ENCODE measurements around the gene MEIOSIN. TPM values are rescaled to one million over a fixed set of nuclear protein-coding genes. Genes with fewer than 3 reads are reported as not detected.

The MEIOSIN gene
- total and polyA plus RNA-seq, 2 of the 4 experiments (the other 2 are of a cell fraction): not detected

DNA sequence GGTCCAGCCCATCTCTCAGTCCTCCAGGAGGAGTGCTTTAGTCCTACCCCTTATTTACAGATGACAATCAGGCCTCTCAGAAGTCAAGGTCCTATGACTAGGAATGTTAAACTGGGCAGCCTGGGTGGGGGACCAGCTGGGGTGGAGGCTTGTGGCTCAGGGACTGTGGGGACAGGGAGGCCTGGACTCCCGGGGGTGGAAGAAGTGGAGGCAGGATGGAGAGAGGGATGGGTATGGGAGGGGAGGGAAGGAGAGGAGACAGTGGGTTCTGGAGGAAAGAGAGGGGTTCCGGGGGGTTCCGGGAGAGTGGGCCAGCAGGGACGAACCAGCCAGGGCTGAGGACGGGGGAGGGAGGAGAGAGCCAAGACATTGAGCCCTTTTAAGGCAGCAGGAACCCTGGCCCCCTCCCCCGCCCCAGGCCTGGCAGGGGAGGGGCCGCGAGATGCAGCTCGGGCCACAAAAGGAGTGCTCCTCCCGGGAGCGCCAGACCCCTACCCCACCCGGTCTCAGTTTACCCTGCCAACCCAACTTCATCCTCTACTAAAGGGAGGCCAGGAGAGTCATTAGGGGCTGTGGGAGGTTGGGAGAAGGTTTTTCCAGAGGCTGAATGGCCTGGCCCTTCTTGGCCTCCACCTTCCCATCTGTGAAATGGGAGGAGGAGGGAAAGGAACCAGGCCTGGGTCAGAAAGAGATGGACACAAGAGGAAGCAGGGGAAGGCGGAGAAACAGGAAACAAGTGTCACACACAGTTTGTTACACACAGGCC, 47.4 kb downstream of the MEIOSIN start:
- no peak for ATAC-seq (ENCODE audit: low read depth)
- H3K9me3 ChIP-seq (ENCODE audit: control insufficient read depth, insufficient read depth, low read length): no peaks in the 10 kb centered on the region
- no peak overlapping the region for H2BK5ac ChIP-seq (ENCODE audit: low read depth, low read length, poor library complexity, severe bottlenecking)
- H3K79me1 ChIP-seq (ENCODE audit: low read depth in 1 of 2, low read length in 2 of 2): peaks cover 31 to 77% of the 10 kb centered on the region in 2 experiments
- H2AK5ac ChIP-seq (ENCODE audit: low read depth, low read length): peak overlapping the region; percentile 77; the same call in 1 of the 2 replicates
- peak overlapping the region; percentile 64 for H3K9ac ChIP-seq (ENCODE audit: low read depth, low read length)
- peaks cover 19% of the 10 kb centered on the region for H3K9me1 ChIP-seq (ENCODE audit: insufficient read depth, low read length)
- ChIA-PET CTCF (no interaction called here), POLR2A (ENCODE audit: unreplicated experiment) (no interaction called here)
- no peak overlapping the region; the same call in 1 of the 2 replicates for H3K27ac ChIP-seq (ENCODE audit: insufficient read depth, low read length)
- H3K14ac ChIP-seq (replicated peaks; ENCODE audit: low read depth, low read length): peak overlapping the region; percentile 86; the same call in 1 of the 2 replicates
- no peak overlapping the region for H2AFZ ChIP-seq (replicated peaks; ENCODE audit: low read length, poor library complexity)
- no peaks in the 10 kb centered on the region for H3K27me3 ChIP-seq (ENCODE audit: control insufficient read depth, insufficient read depth, low read length)
- peaks cover 30% of the 10 kb centered on the region for H3K4me1 ChIP-seq (ENCODE audit: control insufficient read depth, insufficient read depth, low read length)
- H2BK20ac ChIP-seq (ENCODE audit: low read depth, low read length): no peak overlapping the region
- no peak overlapping the region for H2BK120ac ChIP-seq (ENCODE audit: low read depth, low read length)
- BruUV-seq (replicated peaks): no TSS peak
- H4K91ac ChIP-seq (ENCODE audit: insufficient read depth, low read depth, low read length): 0 out of 2 replicates have a peak overlapping the region, but pooled peaks have one; percentile 5
- no peak overlapping the region for H3K18ac ChIP-seq (ENCODE audit: low read depth, low read length)
- H3K23ac ChIP-seq (ENCODE audit: low read depth, low read length): peak overlapping the region; percentile 60
- in situ Hi-C loops (cut with MboI; ENCODE audit: low sequenced_read_pairs) (no loop called here), intact Hi-C loops (cut with micrococcal nuclease) (no loop called here), dilution Hi-C loops (cut with HindIII; ENCODE audit: low sequenced_read_pairs, unreplicated experiment) (no loop called here)
- peak overlapping the region; percentile 78 for H3K4ac ChIP-seq (ENCODE audit: low read depth, low read length)
- H3K4me3 ChIP-seq (ENCODE audit: insufficient read depth, low read depth, low read length): no peak overlapping the region; the same call in 1 of the 2 replicates
- WGBS, 2 experiments (ENCODE audit: extremely low coverage in 2 of 2, insufficient read length in 1 of 2): 77% methylated on average over 4 of the region's 13 CpGs; no CpG with 5 or more reads in 1 of the 2 experiments
- H2BK15ac ChIP-seq (ENCODE audit: low read depth, low read length): no peak overlapping the region
- no peak overlapping the region for H3K56ac ChIP-seq (ENCODE audit: extremely low read depth, insufficient read depth, low read length)
- H2AK9ac ChIP-seq (replicated peaks; ENCODE audit: low read depth, low read length, poor library complexity): peak overlapping the region; percentile 31
- no peak for DNase-seq
- no peak for TF ChIP-seq CHD1 (IDR thresholded peaks at IDR 0.05; ENCODE audit: low read depth, low read length)
- no peak for TF ChIP-seq BHLHE40 (IDR thresholded peaks at IDR 0.05; ENCODE audit: low read depth, low read length)
- no peak for TF ChIP-seq CEBPB (IDR thresholded peaks at IDR 0.05; ENCODE audit: low read depth, low read length)
- TF ChIP-seq, protein P1, sequence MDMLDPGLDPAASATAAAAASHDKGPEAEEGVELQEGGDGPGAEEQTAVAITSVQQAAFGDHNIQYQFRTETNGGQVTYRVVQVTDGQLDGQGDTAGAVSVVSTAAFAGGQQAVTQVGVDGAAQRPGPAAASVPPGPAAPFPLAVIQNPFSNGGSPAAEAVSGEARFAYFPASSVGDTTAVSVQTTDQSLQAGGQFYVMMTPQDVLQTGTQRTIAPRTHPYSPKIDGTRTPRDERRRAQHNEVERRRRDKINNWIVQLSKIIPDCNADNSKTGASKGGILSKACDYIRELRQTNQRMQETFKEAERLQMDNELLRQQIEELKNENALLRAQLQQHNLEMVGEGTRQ (IDR thresholded peaks at IDR 0.05; ENCODE audit: low read depth, low read length): no peak
- no peak for TF ChIP-seq RAD21 (IDR thresholded peaks at IDR 0.05; ENCODE audit: low read length)
- TF ChIP-seq MAZ (IDR thresholded peaks at IDR 0.05; ENCODE audit: borderline replicate concordance, low read depth, low read length): no peak
- no peak for TF ChIP-seq NFE2L2 (IDR thresholded peaks at IDR 0.05; ENCODE audit: low read depth, low read length)
- TF ChIP-seq FOS (IDR thresholded peaks at IDR 0.05; ENCODE audit: low read depth, low read length): no peak
- no peak for TF ChIP-seq POLR2A (IDR thresholded peaks at IDR 0.05; ENCODE audit: low read depth, low read length)
- no peak for TF ChIP-seq CTCF (conservative IDR thresholded peaks at IDR 0.05; ENCODE audit: low read depth, low read length)
- no peak for TF ChIP-seq SMC3 (IDR thresholded peaks at IDR 0.05; ENCODE audit: low read depth, low read length)
- no peak for TF ChIP-seq ELK1 (IDR thresholded peaks at IDR 0.05; ENCODE audit: borderline replicate concordance, low read depth, low read length)
- no peak for TF ChIP-seq MXI1 (IDR thresholded peaks at IDR 0.05; ENCODE audit: borderline replicate concordance, low read depth, low read length)
- TF ChIP-seq RCOR1 (IDR thresholded peaks at IDR 0.05; ENCODE audit: insufficient replicate concordance, low read length): no peak
- TF ChIP-seq MAFK (IDR thresholded peaks at IDR 0.05; ENCODE audit: low read depth, low read length): no peak
- peaks cover 40% of the 10 kb centered on the region for H3K36me3 ChIP-seq (ENCODE audit: control insufficient read depth, insufficient read depth, low read length)
- H4K5ac ChIP-seq (ENCODE audit: low read depth, low read length): no peak overlapping the region
- peak overlapping the region; percentile 27 for H3K4me2 ChIP-seq (ENCODE audit: low read depth, low read length)
- peaks cover 30% of the 10 kb centered on the region for H4K20me1 ChIP-seq (ENCODE audit: insufficient read depth, low read length)
- H4K8ac ChIP-seq (ENCODE audit: low read depth in 2 of 2, low read length in 2 of 2): no peak overlapping the region; a peak in 1 of 4 replicates
